HG02973 (cell line): ENCODE measurements around the gene ASRGL1.
"Not testable (repeated sequence)": the region's sequence is repeated elsewhere in the genome, so short reads cannot be mapped to it uniquely, and the experiment has no call there.

ENCODE experiments used
- ATAC-seq: cut with Tn5 transposase; IDR thresholded peaks from one replicate; pipeline ENCODE4 v1.9.1; 2021; ENCODE audit warnings: moderate library complexity; ENCODE audit not compliant: unreplicated experiment

ASRGL1 gene

GRCh38 chr11:62352355-62353336, 15.4 kb downstream of the ASRGL1 start:
- ATAC-seq: no peak

GRCh38 chr11:62353841-62354240, 16.6 kb downstream of the ASRGL1 start:
- ATAC-seq: no peak

GRCh38 chr11:62358273-62358672, 21.0 kb downstream of the ASRGL1 start:
- ATAC-seq: no peak

GRCh38 chr11:62359475-62359874, 22.2 kb downstream of the ASRGL1 start:
- no peak for ATAC-seq

- ATAC-seq: no peak
Measured at GRCh38 chr11:62360685-62361084, 23.4 kb downstream of the ASRGL1 start.

- not testable (repeated sequence) for ATAC-seq
Measured at GRCh38 chr11:62368861-62369477, 31.7 kb downstream of the ASRGL1 start.

GRCh38 chr11:62370743-62371440, 33.6 kb downstream of the ASRGL1 start:
- no peak for ATAC-seq

GRCh38 chr11:62372871-62373270, 35.6 kb downstream of the ASRGL1 start:
- ATAC-seq: no peak

GRCh38 chr11:62373464-62374119, 36.3 kb downstream of the ASRGL1 start:
- ATAC-seq: no peak

- no peak for ATAC-seq
Measured at GRCh38 chr11:62374801-62375200, 37.6 kb downstream of the ASRGL1 start.

GRCh38 chr11:62378459-62379063, 41.3 kb downstream of the ASRGL1 start:
- ATAC-seq: not testable (repeated sequence)

GRCh38 chr11:62379586-62379985, 42.3 kb downstream of the ASRGL1 start:
- not testable (repeated sequence) for ATAC-seq

- not testable (repeated sequence) for ATAC-seq
Measured at GRCh38 chr11:62380821-62381245, 43.6 kb downstream of the ASRGL1 start.

GRCh38 chr11:62383822-62384221, 46.6 kb downstream of the ASRGL1 start:
- ATAC-seq: no peak

- ATAC-seq: not testable (repeated sequence)
Measured at GRCh38 chr11:62386083-62386482, 48.8 kb downstream of the ASRGL1 start.

- ATAC-seq: no peak
Measured at GRCh38 chr11:62387381-62387780, 50.1 kb downstream of the ASRGL1 start.

- no peak for ATAC-seq
Measured at GRCh38 chr11:62388999-62389398, 51.8 kb downstream of the ASRGL1 start.

GRCh38 chr11:62390237-62390636, 53.0 kb downstream of the ASRGL1 start:
- no peak for ATAC-seq

GRCh38 chr11:62390722-62391121, 53.5 kb downstream of the ASRGL1 start:
- ATAC-seq: no peak

GRCh38 chr11:62391642-62392425, 54.6 kb downstream of the ASRGL1 start:
- no peak for ATAC-seq
